ENCODE data around the gene HERPUD1.

DNA sequence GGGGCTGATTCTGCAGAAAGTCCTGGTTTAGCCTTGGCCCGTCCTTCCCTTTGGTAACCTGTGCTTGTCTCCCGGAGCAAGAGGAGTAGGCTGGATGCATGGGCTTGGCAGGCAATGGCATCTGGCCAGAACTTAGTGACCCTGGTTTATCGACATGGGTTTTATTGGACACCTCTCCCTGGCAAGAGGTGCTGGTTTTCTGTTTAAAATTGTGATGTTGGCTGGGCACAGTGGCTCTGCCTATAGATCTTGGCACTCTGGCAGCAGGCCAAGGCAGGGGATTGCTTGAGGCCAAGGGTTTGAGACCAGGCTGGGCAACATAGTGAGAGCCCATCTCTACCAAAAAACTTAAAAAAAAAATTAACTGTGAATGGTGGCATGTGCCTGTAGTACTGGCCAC lies 35.7 kb upstream of the HERPUD1 start:
- TF ChIP-seq NFRKB (IDR thresholded peaks at IDR 0.05) (no peak), SP1 (IDR thresholded peaks at IDR 0.05) (no peak), L3MBTL2 (conservative IDR thresholded peaks at IDR 0.05) (no peak), TARDBP (IDR thresholded peaks at IDR 0.05) (no peak), BHLHE40 (IDR thresholded peaks at IDR 0.05; ENCODE audit: borderline replicate concordance) (no peak), ARNT (IDR thresholded peaks at IDR 0.05) (no peak), ELF4 (IDR thresholded peaks at IDR 0.05) (no peak), LEF1 (IDR thresholded peaks at IDR 0.05; ENCODE audit: borderline replicate concordance) (no peak), SUZ12 (IDR thresholded peaks at IDR 0.05) (no peak)
- TF ChIP-seq, protein P1, sequence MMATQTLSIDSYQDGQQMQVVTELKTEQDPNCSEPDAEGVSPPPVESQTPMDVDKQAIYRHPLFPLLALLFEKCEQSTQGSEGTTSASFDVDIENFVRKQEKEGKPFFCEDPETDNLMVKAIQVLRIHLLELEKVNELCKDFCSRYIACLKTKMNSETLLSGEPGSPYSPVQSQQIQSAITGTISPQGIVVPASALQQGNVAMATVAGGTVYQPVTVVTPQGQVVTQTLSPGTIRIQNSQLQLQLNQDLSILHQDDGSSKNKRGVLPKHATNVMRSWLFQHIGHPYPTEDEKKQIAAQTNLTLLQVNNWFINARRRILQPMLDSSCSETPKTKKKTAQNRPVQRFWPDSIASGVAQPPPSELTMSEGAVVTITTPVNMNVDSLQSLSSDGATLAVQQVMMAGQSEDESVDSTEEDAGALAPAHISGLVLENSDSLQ (IDR thresholded peaks at IDR 0.05) = no peak
